ENCODE data around the gene ATP6V0A1. TPM values are rescaled to one million over a fixed set of nuclear protein-coding genes. Genes with fewer than 3 reads are reported as not detected.

ATP6V0A1 gene
- total RNA-seq, 2 experiments from 2014 or later: 10.4 to 14.4 TPM

GRCh38 chr17:42535155-42536047 is 76.7 kb downstream of the ATP6V0A1 start:
- H3K4me3 ChIP-seq (ENCODE audit: low read length): peak overlapping the region; percentile 64
- H3K27me3 Mint-ChIP-seq: no peaks in the 10 kb centered on the region

GRCh38 chr17:42536048-42536371 is 77.3 kb downstream of the ATP6V0A1 start, which contains the start of gene NAGLU:
Gene NAGLU, plus strand, starts transcription at chr17:42536241. Its CDS starts 32 bp downstream, at chr17:42536273.
- no peak for TF ChIP-seq CTCF (IDR thresholded peaks at IDR 0.05)
- no peaks in the 10 kb centered on the region for H3K9me3 Mint-ChIP-seq
- H3K27ac Mint-ChIP-seq: peak within 1 kb of the TSS; percentile 71
- ATAC-seq (ENCODE audit: poor library complexity) (peak; percentile 68), DNase-seq (peak; percentile 48 to 86 (median 73))
- Histone ChIP-seq H3K27me3 (ENCODE audit: control insufficient read depth in 1 of 2, insufficient read depth in 2 of 2, low read length in 2 of 2) (no peaks in the 10 kb centered on the region), H3K36me3 (ENCODE audit: insufficient read depth, low read length) (no peaks in the 10 kb centered on the region), H3K4me1 (ENCODE audit: insufficient read depth, low read length) (peaks cover 45% of the 10 kb centered on the region), H3K4me3 (ENCODE audit: low read length) (peak within 1 kb of the TSS; percentile 64), H3K27ac (ENCODE audit: low read depth in 1 of 2, low read length in 2 of 2) (peak within 1 kb of the TSS in 1 of 2 donors; percentile 10), H3K9me3 (ENCODE audit: control insufficient read depth in 1 of 2, insufficient read depth in 1 of 2, low read length in 2 of 2) (no peaks in the 10 kb centered on the region)
- peaks cover 5% of the 10 kb centered on the region for H3K36me3 Mint-ChIP-seq (ENCODE audit: low read depth)
- H3K27me3 Mint-ChIP-seq: no peaks in the 10 kb centered on the region
- H3K4me1 Mint-ChIP-seq (ENCODE audit: low read depth): peaks cover 48% of the 10 kb centered on the region
- H3K4me3 Mint-ChIP-seq: peak within 1 kb of the TSS; percentile 91
- intact Hi-C loops (cut with DNase I, micrococcal nuclease): loop anchor here in 1 of 2 experiments (2.0 kb wide), 1 partner anchor 27 kb away; the partner anchor contains the start of gene COASY
- POLR2A ChIA-PET: interaction anchor here (0.6 to 4.9 kb wide), 18 partner anchors 9 to 832 kb away, joined by 3 to 20 read pairs (median 4); partner anchors contain the start of genes CAVIN1, CNP, DHX58 and MLX
- CTCF ChIA-PET: interaction anchor here (1.7 to 2.1 kb wide), 2 partner anchors 8 to 42 kb away, joined by 8 to 13 read pairs; no protein-coding TSS in a partner anchor

More at GRCh38 chr17:42535155-42536047, 76.7 kb downstream of the ATP6V0A1 start:
- Mint-ChIP-seq H3K4me3 (peak overlapping the region; percentile 88), H3K36me3 (ENCODE audit: low read depth) (peaks cover 5% of the 10 kb centered on the region), H3K4me1 (ENCODE audit: low read depth) (peaks cover 48% of the 10 kb centered on the region), H3K9me3 (no peaks in the 10 kb centered on the region), H3K27ac (peak overlapping the region; percentile 31)
- intact Hi-C loops (cut with DNase I, micrococcal nuclease): loop anchor here in 1 of 2 experiments (2.0 kb wide), 1 partner anchor 27 kb away; the partner anchor contains the start of gene COASY
- TF ChIP-seq CTCF (IDR thresholded peaks at IDR 0.05): no peak
- ATAC-seq (ENCODE audit: poor library complexity) (peak; percentile 12), DNase-seq (no peak)
- Histone ChIP-seq H3K27me3 (ENCODE audit: control insufficient read depth in 1 of 2, insufficient read depth in 2 of 2, low read length in 2 of 2) (no peaks in the 10 kb centered on the region), H3K36me3 (ENCODE audit: insufficient read depth, low read length) (no peaks in the 10 kb centered on the region), H3K4me1 (ENCODE audit: insufficient read depth, low read length) (peaks cover 45% of the 10 kb centered on the region), H3K9me3 (ENCODE audit: control insufficient read depth in 1 of 2, insufficient read depth in 1 of 2, low read length in 2 of 2) (no peaks in the 10 kb centered on the region), H3K27ac (ENCODE audit: low read depth in 1 of 2, low read length in 2 of 2) (peak overlapping the region in 1 of 2 donors; percentile 10)
- POLR2A ChIA-PET: interaction anchor here (0.7 to 4.9 kb wide), 15 partner anchors 8 to 833 kb away, joined by 3 to 20 read pairs (median 4); partner anchors contain the start of genes CNP, DHX58, MLX and PSMC3IP
- CTCF ChIA-PET: interaction anchor here (1.7 to 2.1 kb wide), 2 partner anchors 8 to 43 kb away, joined by 8 to 13 read pairs; no protein-coding TSS in a partner anchor

- H3K36me3 ChIP-seq (ENCODE audit: insufficient read depth, low read length): no peaks in the 10 kb centered on the region
- intact Hi-C loops (cut with DNase I, micrococcal nuclease): loop anchor here in 1 of 2 experiments (2.0 kb wide), 1 partner anchor 26 kb away; the partner anchor contains the start of gene COASY
- Mint-ChIP-seq H3K4me1 (ENCODE audit: low read depth) (peaks cover 48% of the 10 kb centered on the region), H3K27ac (peak overlapping the region; percentile 71), H3K36me3 (ENCODE audit: low read depth) (peaks cover 5% of the 10 kb centered on the region), H3K9me3 (no peaks in the 10 kb centered on the region), H3K4me3 (peak overlapping the region; percentile 91), H3K27me3 (no peaks in the 10 kb centered on the region)
- ChIA-PET CTCF (interaction anchor here (1.4 to 2.1 kb wide), 3 partner anchors 9 to 42 kb away, joined by 3 to 13 read pairs (median 8); no protein-coding TSS in a partner anchor), POLR2A (interaction anchor here (0.6 to 4.9 kb wide), 18 partner anchors 9 to 831 kb away, joined by 3 to 20 read pairs (median 4); partner anchors contain the start of genes CAVIN1, CNP, DHX58 and MLX)
- DNase-seq (peak in 13 of 14 experiments; percentile 36 to 83 (median 64)), ATAC-seq (ENCODE audit: poor library complexity) (peak; percentile 44)
- H3K4me1 ChIP-seq (ENCODE audit: insufficient read depth, low read length): peaks cover 45% of the 10 kb centered on the region
- no peaks in the 10 kb centered on the region for H3K27me3 ChIP-seq (ENCODE audit: control insufficient read depth in 1 of 2, insufficient read depth in 2 of 2, low read length in 2 of 2)
- H3K4me3 ChIP-seq (ENCODE audit: low read length): peak overlapping the region; percentile 64
- no peak overlapping the region for H3K27ac ChIP-seq (ENCODE audit: low read depth in 1 of 2, low read length in 2 of 2)
- TF ChIP-seq CTCF (IDR thresholded peaks at IDR 0.05): no peak
- no peaks in the 10 kb centered on the region for H3K9me3 ChIP-seq (ENCODE audit: control insufficient read depth in 1 of 2, insufficient read depth in 1 of 2, low read length in 2 of 2)
These were observed 77.9 kb downstream of the ATP6V0A1 start for GRCh38 chr17:42536372-42537155.
